ENCODE measurements around the gene ACVRL1. TPM values are rescaled to one million over a fixed set of nuclear protein-coding genes. Genes with fewer than 3 reads are reported as not detected.
A peak's percentile ranks its signal among the peaks of the same experiment; 100 is the strongest.

The ACVRL1 gene
- total and polyA plus RNA-seq, 4 donors = 76.1 to 186 (median 115) TPM

- H3K4me3 ChIP-seq = no peak overlapping the region
- no peak for ATAC-seq (ENCODE audit: insufficient read depth, low FRiP score)
- peaks cover 0 to 9% (median 4%) of the 10 kb centered on the region in 4 donors for H3K36me3 ChIP-seq (ENCODE audit: control insufficient read depth in 4 of 4, insufficient read depth in 4 of 4, low read length in 4 of 4)
- TF ChIP-seq, protein P1, sequence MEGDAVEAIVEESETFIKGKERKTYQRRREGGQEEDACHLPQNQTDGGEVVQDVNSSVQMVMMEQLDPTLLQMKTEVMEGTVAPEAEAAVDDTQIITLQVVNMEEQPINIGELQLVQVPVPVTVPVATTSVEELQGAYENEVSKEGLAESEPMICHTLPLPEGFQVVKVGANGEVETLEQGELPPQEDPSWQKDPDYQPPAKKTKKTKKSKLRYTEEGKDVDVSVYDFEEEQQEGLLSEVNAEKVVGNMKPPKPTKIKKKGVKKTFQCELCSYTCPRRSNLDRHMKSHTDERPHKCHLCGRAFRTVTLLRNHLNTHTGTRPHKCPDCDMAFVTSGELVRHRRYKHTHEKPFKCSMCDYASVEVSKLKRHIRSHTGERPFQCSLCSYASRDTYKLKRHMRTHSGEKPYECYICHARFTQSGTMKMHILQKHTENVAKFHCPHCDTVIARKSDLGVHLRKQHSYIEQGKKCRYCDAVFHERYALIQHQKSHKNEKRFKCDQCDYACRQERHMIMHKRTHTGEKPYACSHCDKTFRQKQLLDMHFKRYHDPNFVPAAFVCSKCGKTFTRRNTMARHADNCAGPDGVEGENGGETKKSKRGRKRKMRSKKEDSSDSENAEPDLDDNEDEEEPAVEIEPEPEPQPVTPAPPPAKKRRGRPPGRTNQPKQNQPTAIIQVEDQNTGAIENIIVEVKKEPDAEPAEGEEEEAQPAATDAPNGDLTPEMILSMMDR (IDR thresholded peaks at IDR 0.05; ENCODE audit: control extremely low read depth, extremely low read depth) = no peak
- H3K27ac ChIP-seq (ENCODE audit: low read depth in 1 of 2, low read length in 1 of 2) = no peak overlapping the region
- 91 to 92% methylated on average over 2 of the region's 2 CpGs for WGBS, 2 donors
- H3K9ac ChIP-seq (ENCODE audit: insufficient read depth in 1 of 2, low read length in 2 of 2) = no peak overlapping the region
- H3K4me1 ChIP-seq (ENCODE audit: control insufficient read depth in 5 of 5, insufficient read depth in 5 of 5, low read length in 5 of 5) = peaks cover 0 to 42% (median 8%) of the 10 kb centered on the region in 5 donors
- no peak for DNase-seq
- H3K9me3 ChIP-seq (ENCODE audit: control insufficient read depth in 4 of 4, insufficient read depth in 3 of 4, low read length in 3 of 4) = no peaks in the 10 kb centered on the region
- H3K27me3 ChIP-seq (ENCODE audit: control insufficient read depth in 3 of 3, insufficient read depth in 3 of 3, low read length in 2 of 3) = no peaks in the 10 kb centered on the region
Observed at GRCh38 chr12:51922146-51922545, 14.8 kb downstream of the ACVRL1 start.

DNA sequence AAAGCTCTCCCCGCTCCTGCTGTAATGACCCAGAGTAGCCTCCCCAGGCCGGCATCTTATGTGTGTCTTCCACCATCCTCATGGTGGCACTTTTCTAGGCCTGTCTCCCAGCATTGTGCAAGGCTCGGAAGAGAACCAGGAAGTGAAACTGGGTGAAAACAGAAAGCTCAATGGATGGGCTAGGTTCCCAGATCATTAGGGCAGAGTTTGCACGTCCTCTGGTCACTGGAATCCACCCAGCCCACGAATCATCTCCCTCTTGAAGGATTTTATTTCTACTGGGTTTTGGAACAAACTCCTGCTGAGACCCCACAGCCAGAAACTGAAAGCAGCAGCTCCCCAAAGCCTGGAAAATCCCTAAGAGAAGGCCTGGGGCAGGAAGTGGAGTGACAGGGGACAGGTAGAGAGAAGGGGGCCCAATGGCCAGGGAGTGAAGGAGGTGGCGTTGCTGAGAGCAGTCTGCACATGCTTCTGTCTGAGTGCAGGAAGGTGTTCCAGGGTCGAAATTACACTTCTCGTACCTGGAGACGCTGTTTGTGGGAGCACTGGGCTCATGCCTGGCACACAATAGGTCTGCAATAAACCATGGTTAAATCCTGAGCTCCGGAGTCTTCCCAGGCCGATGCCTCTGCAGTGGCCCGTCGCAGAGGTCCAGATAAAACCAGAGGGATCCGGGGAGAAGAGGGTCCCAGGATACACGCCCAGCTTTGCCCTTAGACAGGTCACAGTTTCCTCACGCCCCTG, 15.6 kb downstream of the ACVRL1 start:
- 43 to 51% methylated on average over 16 of the region's 16 CpGs for WGBS, 2 donors
- DNase-seq = peak; percentile 46 to 85 (median 65)
- no peak overlapping the region for H3K9ac ChIP-seq (ENCODE audit: insufficient read depth in 1 of 2, low read length in 2 of 2)
- peak; percentile 35 for ATAC-seq (ENCODE audit: insufficient read depth, low FRiP score)
- H3K27me3 ChIP-seq (ENCODE audit: control insufficient read depth in 3 of 3, insufficient read depth in 3 of 3, low read length in 2 of 3) = no peaks in the 10 kb centered on the region
- TF ChIP-seq, protein P1 (IDR thresholded peaks at IDR 0.05; ENCODE audit: control extremely low read depth, extremely low read depth) = no peak
- H3K4me1 ChIP-seq (ENCODE audit: control insufficient read depth in 5 of 5, insufficient read depth in 5 of 5, low read length in 5 of 5) = peaks cover 0 to 34% (median 3%) of the 10 kb centered on the region in 5 donors
- H3K4me3 ChIP-seq = no peak overlapping the region
- peaks cover 0 to 7% (median 3%) of the 10 kb centered on the region in 4 donors for H3K36me3 ChIP-seq (ENCODE audit: control insufficient read depth in 4 of 4, insufficient read depth in 4 of 4, low read length in 4 of 4)
- no peaks in the 10 kb centered on the region for H3K9me3 ChIP-seq (ENCODE audit: control insufficient read depth in 4 of 4, insufficient read depth in 3 of 4, low read length in 3 of 4)
- H3K27ac ChIP-seq (ENCODE audit: low read depth in 1 of 2, low read length in 1 of 2) = peak overlapping the region; percentile 42 to 58

GRCh38 chr12:51923506-51924365, 16.4 kb downstream of the ACVRL1 start:
- H3K36me3 ChIP-seq (ENCODE audit: control insufficient read depth in 4 of 4, insufficient read depth in 4 of 4, low read length in 4 of 4) = peaks cover 0 to 7% (median 2%) of the 10 kb centered on the region in 4 donors
- no peak overlapping the region for H3K4me3 ChIP-seq
- no peak overlapping the region for H3K9ac ChIP-seq (ENCODE audit: insufficient read depth in 1 of 2, low read length in 2 of 2)
- DNase-seq (peak in 1 of 3 donors; percentile 38), ATAC-seq (ENCODE audit: insufficient read depth, low FRiP score) (peak; percentile 23)
- 24% methylated on average over 31 of the region's 31 CpGs for WGBS, 2 donors
- peak overlapping the region in 1 of 2 donors; percentile 58 for H3K27ac ChIP-seq (ENCODE audit: low read depth in 1 of 2, low read length in 1 of 2)
- peaks cover 0 to 28% (median 3%) of the 10 kb centered on the region in 5 donors for H3K4me1 ChIP-seq (ENCODE audit: control insufficient read depth in 5 of 5, insufficient read depth in 5 of 5, low read length in 5 of 5)
- no peaks in the 10 kb centered on the region for H3K27me3 ChIP-seq (ENCODE audit: control insufficient read depth in 3 of 3, insufficient read depth in 3 of 3, low read length in 2 of 3)
- H3K9me3 ChIP-seq (ENCODE audit: control insufficient read depth in 4 of 4, insufficient read depth in 3 of 4, low read length in 3 of 4) = no peaks in the 10 kb centered on the region
- TF ChIP-seq, protein P1 (IDR thresholded peaks at IDR 0.05; ENCODE audit: control extremely low read depth, extremely low read depth) = peak; percentile 65
